ENCODE data around the gene LMLN.
A peak's percentile ranks its signal among the peaks of the same experiment; 100 is the strongest.
"Not testable (repeated sequence)": the region's sequence is repeated elsewhere in the genome, so short reads cannot be mapped to it uniquely, and the experiment has no call there.

LMLN gene

GRCh38 chr3:197952440-197952839, 7.6 kb upstream of the LMLN start:
- H3K4me3 ChIP-seq = peak overlapping the region; percentile 1
- H3K27ac ChIP-seq = no peak overlapping the region
- TF ChIP-seq CTCF (IDR thresholded peaks at IDR 0.05) = no peak
- DNase-seq (ENCODE audit: low spot score) = no peak

- DNase-seq (ENCODE audit: low spot score) = no peak
- H3K27ac ChIP-seq = no peak overlapping the region
- TF ChIP-seq CTCF (IDR thresholded peaks at IDR 0.05) = no peak
- H3K4me3 ChIP-seq = no peak overlapping the region
Observed at GRCh38 chr3:197953325-197953724, 6.7 kb upstream of the LMLN start.

GRCh38 chr3:197953881-197954280, 6.1 kb upstream of the LMLN start:
- DNase-seq (ENCODE audit: low spot score) = no peak
- no peak for TF ChIP-seq CTCF (IDR thresholded peaks at IDR 0.05)
- H3K27ac ChIP-seq = peak overlapping the region in 1 of 2 donors; percentile 6
- no peak overlapping the region for H3K4me3 ChIP-seq

- Histone ChIP-seq H3K27ac (no peak overlapping the region), H3K4me3 (no peak overlapping the region)
- no peak for DNase-seq (ENCODE audit: low spot score)
- TF ChIP-seq CTCF (IDR thresholded peaks at IDR 0.05) = no peak
Observed at GRCh38 chr3:197955892-197956477, 4.0 kb upstream of the LMLN start.

GRCh38 chr3:197956626-197956988, 3.4 kb upstream of the LMLN start:
- Histone ChIP-seq H3K27ac (no peak overlapping the region), H3K4me3 (no peak overlapping the region)
- TF ChIP-seq CTCF (IDR thresholded peaks at IDR 0.05) = no peak
- DNase-seq (ENCODE audit: low spot score) = no peak

- TF ChIP-seq CTCF (IDR thresholded peaks at IDR 0.05) = no peak
- no peak for DNase-seq (ENCODE audit: low spot score)
- no peak overlapping the region for H3K4me3 ChIP-seq
- peak overlapping the region in 1 of 2 donors; percentile 43 for H3K27ac ChIP-seq
Observed at GRCh38 chr3:197957790-197958133, 2.3 kb upstream of the LMLN start.

- Histone ChIP-seq H3K4me3 (no peak overlapping the region), H3K27ac (no peak overlapping the region)
- DNase-seq (ENCODE audit: low spot score) = no peak
- no peak for TF ChIP-seq CTCF (IDR thresholded peaks at IDR 0.05)
Observed at GRCh38 chr3:197958346-197958745, 1.7 kb upstream of the LMLN start.

GRCh38 chr3:197958848-197959247, 1.2 kb upstream of the LMLN start:
- Histone ChIP-seq H3K27ac (peak overlapping the region in 1 of 2 donors; percentile 81), H3K4me3 (peak overlapping the region; percentile 81)
- DNase-seq (ENCODE audit: low spot score) = not testable (repeated sequence)
